GM18870 (cell line): ENCODE data around the gene SDE2.
A peak's percentile ranks its signal among the peaks of the same experiment; 100 is the strongest.
"Not testable (repeated sequence)": the region's sequence is repeated elsewhere in the genome, so short reads cannot be mapped to it uniquely, and the experiment has no call there.

Experiments used
- ATAC-seq: cut with Tn5 transposase; IDR thresholded peaks from one replicate; pipeline ENCODE4 v1.9.1; 2021; ENCODE audit warnings: moderate library complexity; ENCODE audit not compliant: unreplicated experiment

Gene SDE2

GRCh38 chr1:225945564-225945963 is 53.6 kb downstream of the SDE2 start:
- ATAC-seq, result no peak

GRCh38 chr1:225944951-225945350 is 54.2 kb downstream of the SDE2 start:
- ATAC-seq, result peak; percentile 79

GRCh38 chr1:225944387-225944786 is 54.8 kb downstream of the SDE2 start:
- ATAC-seq, result no peak

GRCh38 chr1:225943582-225943981 is 55.6 kb downstream of the SDE2 start:
- ATAC-seq, result no peak

- ATAC-seq, result peak; percentile 66
These were observed 56.6 kb downstream of the SDE2 start for GRCh38 chr1:225942574-225942973.

- ATAC-seq, result no peak
These were observed 57.3 kb downstream of the SDE2 start for GRCh38 chr1:225941942-225942222.

- no peak for ATAC-seq
These were observed 57.8 kb downstream of the SDE2 start, which contains the start of gene LEFTY2 for GRCh38 chr1:225941187-225941941. Gene LEFTY2 (minus strand): TSS chr1:225941220. CDS start chr1:225941140, 80 bp downstream.

- ATAC-seq, result no peak
These were observed 58.6 kb downstream of the SDE2 start for GRCh38 chr1:225940385-225941151.

- ATAC-seq, result not testable (repeated sequence)
These were observed 59.2 kb downstream of the SDE2 start for GRCh38 chr1:225939939-225940310.

GRCh38 chr1:225939097-225939938 is 59.8 kb downstream of the SDE2 start:
- not testable (repeated sequence) for ATAC-seq

GRCh38 chr1:225937048-225937968 is 61.8 kb downstream of the SDE2 start:
- no peak for ATAC-seq

GRCh38 chr1:225936523-225936922 is 62.6 kb downstream of the SDE2 start:
- ATAC-seq, result no peak

- ATAC-seq, result not testable (repeated sequence)
These were observed 63.1 kb downstream of the SDE2 start for GRCh38 chr1:225936086-225936485.

GRCh38 chr1:225934711-225935110 is 64.4 kb downstream of the SDE2 start:
- ATAC-seq, result no peak

GRCh38 chr1:225933072-225933471 is 66.1 kb downstream of the SDE2 start:
- ATAC-seq, result no peak
